ENCODE results near the gene ASAP2. TPM values are rescaled to one million over a fixed set of nuclear protein-coding genes. Genes with fewer than 3 reads are reported as not detected.

Gene ASAP2
- total and polyA plus RNA-seq, 2 donors (not counting 1 experiment from before 2014, with no cell fraction given) = 0.04 TPM; not detected in 1

DNA sequence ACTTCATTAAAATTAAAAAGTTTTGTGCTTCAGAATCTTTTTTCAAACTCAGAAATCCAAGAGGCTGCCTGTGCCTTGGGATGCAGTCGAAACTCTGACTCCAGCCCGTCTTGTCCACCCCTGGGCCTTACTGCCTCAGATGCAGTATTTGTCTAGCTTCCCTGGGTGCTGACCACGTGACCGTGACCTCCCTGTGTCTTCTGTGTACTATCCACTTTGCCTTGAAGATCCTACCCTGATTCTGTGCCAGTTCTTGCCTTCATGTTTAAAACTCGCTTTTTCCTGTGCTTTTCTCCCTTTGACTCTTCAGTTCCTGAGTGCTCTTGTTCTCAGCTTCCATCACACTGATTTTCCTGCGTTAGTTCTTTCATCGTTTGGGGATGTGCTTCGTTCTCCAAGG lies 136.0 kb downstream of the ASAP2 start:
- no peak overlapping the region for H3K9ac ChIP-seq (ENCODE audit: low read length)
- no peaks in the 10 kb centered on the region for H3K27me3 ChIP-seq (replicated peaks in 1 of 4; ENCODE audit: control extremely low read depth in 1 of 4, control insufficient read depth in 3 of 4, insufficient read depth in 4 of 4, low read length in 3 of 4)
- Mint-ChIP-seq H3K4me3 (no peak overlapping the region), H3K4me1 (no peaks in the 10 kb centered on the region), H3K27me3 (peaks cover 8% of the 10 kb centered on the region), H3K27ac (no peak overlapping the region), H3K9me3 (ENCODE audit: insufficient read depth) (no peaks in the 10 kb centered on the region)
- 88% methylated on average over 6 of the region's 8 CpGs for WGBS (ENCODE audit: insufficient coverage)
- ChIA-PET POLR2A (no interaction called here), CTCF (interaction anchor here (0.7 kb wide), 1 partner anchor 11 kb away, joined by 3 read pairs; no protein-coding TSS in a partner anchor)
- DNase-seq = no peak
- no peak overlapping the region for H3K4me3 ChIP-seq (ENCODE audit: control extremely low read depth in 1 of 5, extremely low read depth in 1 of 5, insufficient read depth in 1 of 5, low read depth in 2 of 5, low read length in 4 of 5)
- H3K79me2 ChIP-seq (ENCODE audit: control insufficient read depth, insufficient read depth, low read length) = no peaks in the 10 kb centered on the region
- no peak overlapping the region for H3K27ac ChIP-seq (ENCODE audit: low read length in 2 of 2)
- TF ChIP-seq, protein P1, sequence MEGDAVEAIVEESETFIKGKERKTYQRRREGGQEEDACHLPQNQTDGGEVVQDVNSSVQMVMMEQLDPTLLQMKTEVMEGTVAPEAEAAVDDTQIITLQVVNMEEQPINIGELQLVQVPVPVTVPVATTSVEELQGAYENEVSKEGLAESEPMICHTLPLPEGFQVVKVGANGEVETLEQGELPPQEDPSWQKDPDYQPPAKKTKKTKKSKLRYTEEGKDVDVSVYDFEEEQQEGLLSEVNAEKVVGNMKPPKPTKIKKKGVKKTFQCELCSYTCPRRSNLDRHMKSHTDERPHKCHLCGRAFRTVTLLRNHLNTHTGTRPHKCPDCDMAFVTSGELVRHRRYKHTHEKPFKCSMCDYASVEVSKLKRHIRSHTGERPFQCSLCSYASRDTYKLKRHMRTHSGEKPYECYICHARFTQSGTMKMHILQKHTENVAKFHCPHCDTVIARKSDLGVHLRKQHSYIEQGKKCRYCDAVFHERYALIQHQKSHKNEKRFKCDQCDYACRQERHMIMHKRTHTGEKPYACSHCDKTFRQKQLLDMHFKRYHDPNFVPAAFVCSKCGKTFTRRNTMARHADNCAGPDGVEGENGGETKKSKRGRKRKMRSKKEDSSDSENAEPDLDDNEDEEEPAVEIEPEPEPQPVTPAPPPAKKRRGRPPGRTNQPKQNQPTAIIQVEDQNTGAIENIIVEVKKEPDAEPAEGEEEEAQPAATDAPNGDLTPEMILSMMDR (IDR thresholded peaks at IDR 0.05) = no peak
- TF ChIP-seq EZH2 (IDR thresholded peaks at IDR 0.05; ENCODE audit: borderline replicate concordance, insufficient read depth, low read depth, low read length, poor library complexity, severe bottlenecking) = no peak
- H2AFZ ChIP-seq (ENCODE audit: insufficient read depth, low read depth, low read length, poor library complexity, severe bottlenecking) = no peak overlapping the region
- no peaks in the 10 kb centered on the region for H4K20me1 ChIP-seq (ENCODE audit: control insufficient read depth, insufficient read depth, low read length, poor library complexity, severe bottlenecking)
- H3K9me3 ChIP-seq (ENCODE audit: control extremely low read depth in 1 of 3, control insufficient read depth in 2 of 3, insufficient read depth in 1 of 3, low read length in 2 of 3) = no peaks in the 10 kb centered on the region
- no peaks in the 10 kb centered on the region for H3K4me1 ChIP-seq (ENCODE audit: control insufficient read depth in 2 of 2, insufficient read depth in 2 of 2, low read length in 2 of 2)
- no peak overlapping the region for H3K4me2 ChIP-seq (replicated peaks; ENCODE audit: low read depth, low read length, poor library complexity, severe bottlenecking)
- intact Hi-C loops (cut with micrococcal nuclease) = no loop called here
- ATAC-seq (ENCODE audit: low read depth) = no peak
- H3K36me3 ChIP-seq (replicated peaks in 1 of 2; ENCODE audit: control extremely low read depth in 1 of 2, control insufficient read depth in 1 of 2, extremely low read depth in 1 of 2, insufficient read depth in 2 of 2, low read length in 1 of 2) = no peaks in the 10 kb centered on the region

GRCh38 chr2:9343524-9343923 lies 136.9 kb downstream of the ASAP2 start:
- Histone ChIP-seq H3K36me3 (replicated peaks in 1 of 2; ENCODE audit: control extremely low read depth in 1 of 2, control insufficient read depth in 1 of 2, extremely low read depth in 1 of 2, insufficient read depth in 2 of 2, low read length in 1 of 2) (no peaks in the 10 kb centered on the region), H3K27me3 (replicated peaks in 1 of 4; ENCODE audit: control extremely low read depth in 1 of 4, control insufficient read depth in 3 of 4, insufficient read depth in 4 of 4, low read length in 3 of 4) (no peaks in the 10 kb centered on the region), H3K79me2 (ENCODE audit: control insufficient read depth, insufficient read depth, low read length) (no peaks in the 10 kb centered on the region), H3K27ac (ENCODE audit: low read length in 2 of 2) (no peak overlapping the region), H3K9ac (ENCODE audit: low read length) (no peak overlapping the region), H3K4me3 (ENCODE audit: control extremely low read depth in 1 of 5, extremely low read depth in 1 of 5, insufficient read depth in 1 of 5, low read depth in 2 of 5, low read length in 4 of 5) (no peak overlapping the region), H4K20me1 (ENCODE audit: control insufficient read depth, insufficient read depth, low read length, poor library complexity, severe bottlenecking) (no peaks in the 10 kb centered on the region), H3K9me3 (ENCODE audit: control extremely low read depth in 1 of 3, control insufficient read depth in 2 of 3, insufficient read depth in 1 of 3, low read length in 2 of 3) (no peaks in the 10 kb centered on the region), H3K4me1 (ENCODE audit: control insufficient read depth in 2 of 2, insufficient read depth in 2 of 2, low read length in 2 of 2) (no peaks in the 10 kb centered on the region), H2AFZ (ENCODE audit: insufficient read depth, low read depth, low read length, poor library complexity, severe bottlenecking) (no peak overlapping the region), H3K4me2 (replicated peaks; ENCODE audit: low read depth, low read length, poor library complexity, severe bottlenecking) (no peak overlapping the region)
- Mint-ChIP-seq H3K27ac (no peak overlapping the region), H3K4me3 (no peak overlapping the region), H3K27me3 (peaks cover 8% of the 10 kb centered on the region), H3K9me3 (ENCODE audit: insufficient read depth) (no peaks in the 10 kb centered on the region), H3K4me1 (no peaks in the 10 kb centered on the region)
- intact Hi-C loops (cut with micrococcal nuclease) = no loop called here
- ChIA-PET POLR2A (no interaction called here), CTCF (no interaction called here)
- WGBS (ENCODE audit: insufficient coverage) = 95% methylated on average over 7 of the region's 7 CpGs
- no peak for DNase-seq
- no peak for ATAC-seq (ENCODE audit: low read depth)
- TF ChIP-seq, protein P1 (IDR thresholded peaks at IDR 0.05) = no peak
- no peak for TF ChIP-seq EZH2 (IDR thresholded peaks at IDR 0.05; ENCODE audit: borderline replicate concordance, insufficient read depth, low read depth, low read length, poor library complexity, severe bottlenecking)
